T-helper 22 cell (primary cell): Measurements from ENCODE around the gene COL19A1.

Source experiments
- DNase-seq: peaks from one replicate; pipeline ENCODE4 v3.0.0-alpha.2; 2020; ENCODE audit warnings: low read depth

The COL19A1 gene

DNA sequence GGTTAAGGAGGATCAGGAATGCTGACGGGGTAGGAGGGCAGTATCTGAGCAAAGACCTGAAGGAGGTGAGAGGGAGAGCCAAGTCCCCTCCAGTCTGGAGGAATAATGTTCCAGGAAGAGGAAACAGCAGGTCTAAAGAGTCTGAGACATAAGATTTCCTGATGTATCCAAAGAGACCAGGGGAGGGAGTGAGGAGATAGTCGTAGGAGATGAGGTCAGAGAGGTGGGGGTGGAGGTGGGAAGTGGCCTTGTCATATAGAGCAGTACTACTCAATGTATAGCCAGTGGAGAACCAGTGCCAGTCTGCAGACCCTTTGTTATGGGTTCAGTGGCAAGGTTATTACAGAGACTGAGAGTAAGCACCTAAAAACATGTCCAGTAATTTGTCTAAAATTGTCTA lies 305.9 kb downstream of the COL19A1 start:
- DNase-seq, result no peak

DNA sequence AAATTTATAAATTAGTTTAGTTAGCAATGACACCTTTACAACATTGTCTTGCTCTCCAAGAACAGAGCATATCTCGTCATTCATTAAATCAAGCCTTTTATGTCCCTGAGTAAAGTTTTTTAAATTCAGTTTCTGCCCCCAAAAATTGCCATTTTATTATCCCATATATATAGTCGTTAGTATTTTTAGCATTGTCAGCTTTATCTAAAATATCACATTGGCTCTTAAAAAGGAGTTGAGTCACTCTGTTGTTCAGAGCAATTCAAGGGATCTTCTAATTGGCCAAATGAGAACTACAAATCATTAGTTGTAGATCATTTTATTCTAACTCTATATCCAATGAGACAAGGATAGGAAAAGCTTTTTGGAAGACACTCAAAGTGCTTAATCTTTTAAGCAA lies 309.4 kb downstream of the COL19A1 start:
- no peak for DNase-seq

DNA sequence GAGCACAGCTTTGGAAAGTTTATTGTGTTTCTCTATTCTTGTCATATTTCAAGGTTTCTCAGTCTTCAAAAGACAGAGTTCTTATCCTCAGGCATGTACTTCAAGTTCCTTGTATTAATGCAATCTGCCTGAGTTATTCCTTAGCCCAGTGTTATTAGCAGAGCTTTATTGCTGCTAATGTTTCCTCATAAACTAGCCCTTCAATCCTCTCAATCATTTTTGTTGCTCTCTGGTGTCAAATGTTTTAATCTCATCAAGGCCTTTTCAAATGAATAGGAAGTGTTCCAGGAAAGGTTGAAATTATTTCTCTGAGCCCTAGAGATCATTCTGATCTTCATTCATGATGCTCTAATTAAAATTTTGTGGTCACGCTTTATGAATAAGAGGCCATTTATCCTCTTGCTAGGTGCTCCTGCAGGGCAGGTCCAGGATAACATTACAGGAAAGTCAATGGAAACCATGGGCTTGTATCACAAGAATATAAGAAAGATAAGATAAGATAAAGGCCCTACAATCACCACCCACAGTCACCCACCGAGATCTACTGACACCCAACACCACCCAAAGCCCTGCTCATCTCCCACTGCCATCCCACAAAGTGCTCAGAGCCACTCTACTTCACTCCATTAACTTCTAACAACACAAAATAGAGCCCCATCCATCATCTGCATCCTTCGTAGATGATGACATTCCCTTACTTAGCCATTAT lies 310.6 kb downstream of the COL19A1 start:
- no peak for DNase-seq

DNA sequence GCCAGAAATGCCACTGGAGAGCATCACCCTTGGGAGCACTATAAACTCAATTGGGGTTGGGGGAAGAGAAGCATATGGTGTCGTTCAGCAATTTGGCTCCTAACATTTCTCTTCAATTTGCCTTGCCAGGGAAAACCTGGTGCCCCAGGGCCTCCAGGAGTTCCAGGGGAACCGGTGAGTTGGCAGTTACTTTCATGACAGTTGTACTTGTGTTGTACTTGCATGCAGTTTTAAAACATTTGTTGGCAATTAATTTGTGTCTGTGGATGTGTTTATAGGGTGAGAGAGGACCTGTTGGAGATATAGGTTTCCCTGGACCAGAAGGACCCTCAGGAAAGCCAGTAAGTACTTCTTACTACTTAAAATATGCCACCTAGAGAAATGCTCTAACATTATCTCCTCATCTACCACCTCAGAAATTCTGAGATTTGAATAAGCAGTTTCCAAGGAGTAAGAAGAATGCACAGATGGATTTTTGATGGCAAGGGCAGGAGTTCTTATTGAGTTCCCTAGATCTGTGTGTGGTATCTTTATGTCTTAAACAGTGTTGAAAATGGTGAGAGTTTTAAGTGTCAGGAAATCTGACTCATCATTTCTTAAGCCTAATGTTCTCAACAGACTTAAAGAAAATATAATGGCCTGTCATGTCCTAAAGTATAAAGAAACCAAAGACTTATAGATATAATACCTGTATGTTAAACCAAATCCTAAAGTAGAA lies 314.0 kb downstream of the COL19A1 start:
- no peak for DNase-seq

DNA sequence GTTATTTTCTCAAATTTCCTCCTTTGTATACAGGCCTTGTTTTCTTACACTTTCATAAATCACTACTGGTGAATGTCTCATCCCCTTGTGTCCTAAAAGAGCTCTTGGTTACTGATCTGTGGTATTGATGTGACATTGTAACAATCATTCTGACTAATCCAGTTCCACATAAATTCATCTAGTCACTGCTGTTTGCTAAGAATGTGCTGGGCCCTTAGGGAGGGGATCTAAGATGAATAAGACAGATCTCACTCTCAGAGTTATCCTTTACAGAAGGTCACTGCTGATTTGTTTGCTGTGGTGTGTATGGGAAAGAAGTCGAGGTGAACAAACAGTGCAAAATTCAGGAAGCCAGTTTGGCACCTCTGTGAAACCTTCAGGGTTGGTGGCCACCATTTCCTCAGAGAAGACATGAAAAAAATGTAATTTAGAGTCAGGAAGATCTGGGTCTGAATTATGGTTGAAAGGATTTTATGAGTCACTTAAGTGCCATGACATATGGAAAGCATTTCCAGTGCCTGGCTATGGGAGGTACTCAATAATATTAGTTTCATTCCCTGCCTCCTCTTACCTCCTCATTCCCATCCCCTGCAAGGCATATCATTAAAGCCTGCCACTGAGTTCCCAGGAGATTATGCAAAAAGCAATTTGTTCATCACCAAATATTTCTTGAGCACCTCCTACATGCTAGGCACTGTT lies 314.7 kb downstream of the COL19A1 start:
- no peak for DNase-seq

DNA sequence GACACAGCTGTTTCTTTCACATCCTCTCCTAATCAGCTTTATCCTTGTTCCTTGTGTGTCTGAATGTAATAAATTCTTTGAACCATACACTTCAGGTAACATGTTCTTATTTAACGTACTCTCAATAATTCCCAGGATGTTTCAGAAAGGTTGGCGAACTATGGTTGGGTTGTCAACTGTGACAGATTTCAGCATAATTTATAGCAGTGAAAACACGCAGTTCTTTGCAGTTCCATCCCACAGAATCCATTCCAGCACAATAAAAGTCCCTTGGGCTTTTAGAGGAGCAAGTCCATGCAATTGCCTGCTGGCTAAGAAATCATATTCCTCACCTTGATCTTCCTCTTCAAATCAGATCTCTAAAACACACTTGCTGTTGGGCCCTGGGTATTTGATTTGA lies 317.2 kb downstream of the COL19A1 start:
- no peak for DNase-seq

DNA sequence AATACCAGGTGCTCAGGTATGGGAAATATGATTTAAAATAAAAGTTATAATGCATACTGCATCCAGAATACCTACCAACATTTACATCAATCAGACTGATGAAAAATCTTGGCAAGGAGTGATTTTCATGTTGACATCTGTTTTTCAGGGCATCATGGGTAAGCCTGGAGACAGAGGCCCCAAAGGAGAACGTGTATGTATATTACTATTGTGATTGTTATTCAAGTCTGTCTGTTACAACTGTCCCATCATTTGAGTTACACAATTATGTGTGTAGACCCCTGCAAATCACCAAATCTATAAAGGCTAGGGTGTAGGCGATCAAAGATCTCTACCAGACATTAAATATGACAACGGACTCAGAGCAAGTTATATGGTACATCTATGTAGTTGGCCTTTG lies 318.4 kb downstream of the COL19A1 start:
- no peak for DNase-seq

DNA sequence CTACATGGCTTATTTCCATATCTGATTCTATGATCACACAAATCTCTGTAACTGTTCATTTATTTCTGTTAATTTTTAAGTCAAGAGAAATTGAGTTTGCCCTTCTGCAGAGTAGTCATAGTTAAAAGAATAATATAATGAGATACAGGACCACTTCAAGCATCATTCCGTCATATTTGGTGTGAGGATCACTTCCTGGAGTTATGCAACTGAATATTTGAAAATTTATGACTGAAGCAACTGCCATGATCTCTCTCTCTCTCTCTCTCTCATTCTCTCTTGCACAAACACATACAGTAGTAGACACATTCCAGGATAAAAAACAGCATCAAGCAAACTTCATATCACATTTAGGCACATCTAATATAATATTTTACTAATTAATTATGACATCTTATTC lies 320.1 kb downstream of the COL19A1 start:
- no peak for DNase-seq

DNA sequence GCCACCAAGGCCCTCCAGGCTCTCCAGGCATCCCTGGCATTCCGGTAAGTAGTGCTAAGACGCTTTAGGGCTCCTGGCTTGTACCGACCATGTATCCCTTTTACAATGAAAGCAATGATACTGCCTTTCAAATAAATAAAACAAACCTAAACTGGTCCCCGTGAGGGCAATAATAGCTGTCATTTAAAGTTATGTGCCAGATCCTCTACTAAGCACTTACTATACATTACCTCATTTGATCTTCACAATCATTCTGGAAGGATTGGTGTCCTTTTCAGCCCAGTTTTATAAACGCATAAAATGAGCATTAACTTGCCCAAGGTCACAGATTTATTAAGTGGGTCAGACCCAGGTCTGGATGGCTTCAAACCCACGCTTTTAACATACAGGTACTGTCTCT lies 321.8 kb downstream of the COL19A1 start:
- DNase-seq, result no peak

DNA sequence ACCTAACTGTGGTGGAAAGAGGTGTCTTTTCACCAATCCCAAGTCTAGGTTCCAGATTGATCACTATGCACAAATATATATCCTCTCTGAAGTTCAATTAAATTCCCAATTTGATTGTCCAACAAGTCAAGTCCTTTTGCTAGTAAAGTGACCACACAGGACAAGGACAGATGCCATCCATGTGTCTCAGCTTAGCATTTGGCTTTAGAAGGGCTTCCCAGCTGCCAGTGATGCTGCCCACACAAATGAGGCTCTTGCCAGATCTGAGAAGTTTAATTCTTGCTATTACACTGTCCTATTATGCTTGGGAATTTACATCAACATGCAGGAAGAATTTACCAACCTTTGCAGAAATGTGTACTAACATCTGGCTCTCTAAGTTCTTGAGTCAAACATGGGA lies 328.1 kb downstream of the COL19A1 start:
- DNase-seq, result no peak

DNA sequence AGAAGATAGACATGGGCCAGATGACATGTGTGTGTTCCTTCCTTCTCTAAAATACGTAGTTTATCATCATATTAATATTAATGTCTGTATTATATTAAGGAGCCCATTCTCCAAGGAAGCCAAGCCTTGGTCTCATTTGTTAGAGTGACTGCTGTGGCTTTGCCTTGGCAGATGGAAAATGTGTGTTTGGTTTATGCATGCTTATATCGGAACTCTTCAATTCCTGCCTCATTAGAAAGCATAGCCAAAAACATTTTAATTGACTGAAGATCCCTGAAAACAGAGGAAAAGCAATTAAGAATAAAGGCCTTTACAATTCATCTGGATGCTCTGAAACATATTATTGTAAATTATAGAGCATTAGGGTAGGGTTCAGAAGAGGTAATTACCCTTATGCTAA lies 330.2 kb downstream of the COL19A1 start:
- no peak for DNase-seq

DNA sequence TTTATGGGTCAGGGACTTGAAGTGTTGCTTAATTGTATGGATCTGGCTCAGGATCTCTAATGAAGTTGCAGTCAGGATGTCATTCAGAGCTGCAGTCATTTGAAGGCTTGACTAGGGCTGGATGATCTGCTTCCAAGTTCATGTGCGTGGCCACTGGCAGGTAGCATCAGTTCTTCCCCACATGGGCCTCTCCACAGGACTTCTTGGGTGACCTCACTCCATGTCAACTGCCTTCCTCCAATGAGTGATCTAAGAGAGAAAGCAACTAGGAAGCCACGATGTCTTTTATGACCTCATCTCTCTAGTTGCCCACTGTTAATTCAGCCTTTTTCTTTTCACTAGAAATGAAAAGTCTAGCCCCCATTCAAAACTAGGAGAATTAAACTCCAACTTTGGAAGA lies 332.4 kb downstream of the COL19A1 start:
- DNase-seq, result no peak

DNA sequence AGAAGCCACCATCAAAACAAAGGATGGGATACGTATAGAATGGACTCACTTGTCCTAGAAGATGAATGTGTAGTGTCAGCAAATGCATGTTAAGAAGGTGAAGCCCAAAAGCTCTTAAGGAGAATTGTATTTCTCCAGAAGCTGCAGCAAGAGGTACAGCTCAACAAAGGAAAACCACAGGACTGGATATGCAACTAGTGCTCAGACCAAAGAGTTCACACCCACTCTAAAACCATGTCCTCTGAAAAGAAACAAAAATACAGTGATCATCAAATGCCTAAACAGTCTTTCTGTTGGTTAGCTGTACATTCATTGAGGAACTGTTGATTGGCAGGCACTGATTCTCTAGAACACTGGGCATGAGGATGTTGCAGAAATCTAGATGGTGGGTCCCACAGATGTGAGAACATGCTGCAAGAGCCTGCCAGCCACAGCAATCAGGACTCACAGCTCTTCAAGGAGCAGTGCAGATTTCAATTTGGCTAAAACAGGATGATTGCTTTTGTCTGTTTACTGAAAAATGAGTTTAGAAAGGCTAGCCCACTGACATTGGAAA lies 342.0 kb downstream of the COL19A1 start:
- DNase-seq, result no peak

DNA sequence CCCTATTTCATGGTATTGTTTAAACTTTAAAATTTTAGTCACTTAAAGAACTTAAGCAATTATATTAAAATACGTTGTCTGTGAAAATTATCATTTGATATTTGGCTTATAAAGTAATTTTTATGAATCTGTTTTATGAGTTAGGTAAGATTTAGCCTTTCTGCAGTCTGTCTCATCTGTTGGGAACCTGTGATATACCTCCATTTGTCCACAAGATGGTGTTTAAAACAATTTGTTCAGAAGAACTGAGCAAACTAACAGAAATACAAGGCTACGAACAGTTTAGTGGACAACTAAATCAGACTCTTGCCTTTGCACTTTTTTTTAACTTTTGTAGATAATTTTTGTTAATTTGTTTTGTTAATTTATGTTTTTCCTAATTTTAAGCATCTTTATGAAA lies 344.1 kb downstream of the COL19A1 start:
- DNase-seq, result no peak

DNA sequence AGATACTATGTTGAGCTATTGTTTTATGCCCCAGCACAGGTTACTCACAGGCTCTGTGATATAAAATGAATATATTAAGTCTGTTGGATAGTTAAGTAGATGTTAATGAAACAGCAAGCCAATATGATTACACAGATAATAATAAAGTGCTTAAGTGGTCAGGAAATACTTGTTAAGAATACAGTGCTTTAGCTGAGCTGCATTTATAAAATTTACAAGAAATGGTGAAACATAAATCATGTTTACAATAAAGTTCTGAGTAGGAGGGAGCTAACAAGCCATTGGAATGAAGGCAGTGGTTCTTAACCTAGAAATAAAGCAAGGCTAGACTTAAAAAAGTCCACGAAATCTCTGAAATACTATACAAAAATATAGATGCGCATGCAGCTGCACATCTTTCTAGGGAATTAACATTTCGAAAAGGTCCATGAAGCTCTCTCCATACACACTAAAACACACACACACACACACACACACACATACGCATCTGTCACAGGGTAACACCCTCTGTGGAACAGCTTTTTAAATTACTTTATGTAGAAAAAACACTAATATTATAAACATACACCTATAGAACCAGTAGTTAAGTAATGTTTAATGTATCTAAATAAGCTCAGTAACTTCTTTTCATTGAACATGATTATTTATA lies 349.2 kb downstream of the COL19A1 start:
- no peak for DNase-seq

DNA sequence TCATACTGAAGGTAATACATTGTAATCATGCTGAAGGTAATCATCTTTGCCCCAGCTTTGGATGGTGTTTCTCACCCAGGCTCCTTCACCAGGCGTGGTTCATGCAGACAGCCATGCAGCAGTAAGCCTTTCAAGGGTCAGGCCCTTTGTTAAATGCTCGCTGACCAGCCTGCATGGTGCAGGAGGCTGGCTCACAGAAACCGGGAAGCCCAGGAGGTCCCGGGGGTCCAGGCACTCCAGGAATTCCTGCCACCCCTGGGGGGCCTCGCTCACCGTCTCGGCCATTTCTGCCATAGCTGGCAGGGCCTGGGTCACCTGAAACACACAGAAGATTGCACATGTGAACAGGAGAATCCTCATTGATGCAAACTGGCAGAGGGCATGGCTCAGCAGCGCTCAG lies 350.4 kb downstream of the COL19A1 start:
- DNase-seq, result no peak

DNA sequence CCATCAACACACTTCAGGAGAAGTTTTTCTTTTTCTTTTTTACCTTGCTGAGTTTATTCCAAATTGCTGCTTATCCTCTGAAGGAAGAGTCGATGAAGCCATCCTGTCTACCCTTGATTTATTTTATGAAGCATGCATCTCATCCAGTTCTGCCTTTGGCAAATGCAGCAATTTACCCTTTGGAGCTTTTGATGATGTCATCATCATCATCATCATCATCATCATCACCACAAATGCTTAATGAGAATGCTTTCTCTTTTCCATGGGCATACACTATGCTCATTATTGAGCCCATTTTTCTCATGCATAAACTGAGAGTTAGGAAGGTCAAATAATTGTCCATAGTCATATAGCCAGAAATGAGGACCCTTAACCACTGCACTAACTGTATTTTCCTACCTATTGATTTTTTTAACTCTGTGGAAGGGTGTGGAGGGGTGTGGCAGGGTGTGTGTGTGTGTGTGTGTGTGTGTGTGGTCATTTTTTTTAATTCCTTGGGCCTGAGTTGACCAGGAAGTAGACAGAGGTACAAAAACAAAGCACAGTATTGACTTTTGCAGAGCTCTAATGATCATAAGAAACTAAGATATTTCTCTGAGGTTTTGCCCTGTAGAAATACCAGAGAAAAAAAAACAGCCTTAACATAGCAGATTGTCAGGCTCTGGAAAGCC lies 353.7 kb downstream of the COL19A1 start:
- no peak for DNase-seq

DNA sequence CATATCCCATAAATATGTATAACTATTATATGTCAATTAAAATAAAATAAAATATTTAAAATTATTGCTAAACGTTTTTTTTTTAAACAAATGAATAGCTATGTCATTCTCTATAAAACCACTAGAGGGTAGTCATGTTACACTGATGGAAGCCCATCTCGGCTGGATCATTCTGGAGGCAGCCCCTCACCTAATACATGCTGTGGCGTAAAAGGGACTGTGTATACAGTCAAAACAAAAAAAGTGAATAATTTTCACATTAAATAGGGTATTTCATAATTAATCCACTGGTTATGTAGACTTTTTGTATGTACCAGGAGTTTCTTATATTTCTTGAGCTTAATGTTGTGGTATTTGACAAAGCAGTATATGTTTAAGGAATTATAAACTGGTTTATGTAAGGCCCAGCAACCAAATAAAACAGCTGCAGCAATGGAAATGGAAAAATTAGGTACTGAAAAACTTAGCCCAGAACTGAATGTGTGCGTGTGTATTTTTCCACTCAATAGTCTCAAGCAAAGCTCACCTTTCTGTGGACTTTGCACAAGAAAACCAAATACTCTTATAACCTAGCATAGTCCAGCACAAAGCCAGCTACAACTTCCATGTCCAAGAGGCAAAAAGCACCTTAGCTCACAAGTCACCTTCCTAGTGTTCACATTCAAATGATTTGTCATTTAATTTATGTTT lies 354.8 kb downstream of the COL19A1 start:
- no peak for DNase-seq

DNA sequence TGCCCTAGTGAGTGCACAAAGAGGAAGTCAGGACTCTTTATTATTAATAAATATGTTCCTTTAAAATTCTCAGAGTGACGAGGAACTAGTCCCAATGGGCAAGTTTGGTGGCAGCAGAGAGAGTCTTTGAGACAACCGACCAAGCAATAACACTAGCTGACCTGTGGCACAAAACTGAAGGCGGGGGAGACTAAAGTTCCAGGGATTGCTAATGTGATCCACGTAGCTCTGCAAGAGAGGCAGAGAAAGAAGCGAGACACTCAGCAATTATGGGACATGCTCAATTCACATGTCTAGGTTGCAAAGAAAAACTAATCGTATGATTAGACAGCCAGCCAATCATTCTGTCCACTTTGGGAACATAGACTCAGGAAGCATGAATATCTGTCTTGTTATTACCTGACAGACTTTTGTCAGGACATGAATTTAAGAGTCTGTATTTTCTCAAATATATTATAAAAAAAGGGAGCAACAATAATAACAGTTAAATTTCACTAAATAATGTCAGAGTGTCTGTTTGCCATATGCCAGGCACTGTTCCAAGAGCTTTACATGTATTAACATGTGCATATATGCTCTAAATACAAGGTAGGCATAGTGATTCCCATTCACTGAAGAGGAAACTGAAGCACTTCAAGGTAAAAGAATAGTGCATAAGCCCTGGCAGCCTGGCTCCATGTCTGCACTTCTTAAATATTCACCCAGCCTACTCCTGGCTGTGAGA lies 355.5 kb downstream of the COL19A1 start:
- no peak for DNase-seq

DNA sequence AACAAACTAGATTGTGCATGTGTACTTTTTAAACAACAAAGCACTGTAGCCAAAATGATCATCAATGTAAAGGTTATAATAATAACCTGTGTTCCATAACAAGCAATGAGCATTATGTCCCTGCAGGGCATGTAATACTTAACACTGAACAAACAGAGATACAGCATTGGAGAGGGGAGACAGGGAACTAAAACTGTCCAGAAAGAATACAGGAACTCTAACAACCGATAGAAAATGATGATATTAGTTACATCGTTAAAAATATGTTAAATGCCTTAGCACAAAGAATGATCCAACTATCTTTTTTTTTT lies 356.0 kb downstream of the COL19A1 start:
- no peak for DNase-seq

DNA sequence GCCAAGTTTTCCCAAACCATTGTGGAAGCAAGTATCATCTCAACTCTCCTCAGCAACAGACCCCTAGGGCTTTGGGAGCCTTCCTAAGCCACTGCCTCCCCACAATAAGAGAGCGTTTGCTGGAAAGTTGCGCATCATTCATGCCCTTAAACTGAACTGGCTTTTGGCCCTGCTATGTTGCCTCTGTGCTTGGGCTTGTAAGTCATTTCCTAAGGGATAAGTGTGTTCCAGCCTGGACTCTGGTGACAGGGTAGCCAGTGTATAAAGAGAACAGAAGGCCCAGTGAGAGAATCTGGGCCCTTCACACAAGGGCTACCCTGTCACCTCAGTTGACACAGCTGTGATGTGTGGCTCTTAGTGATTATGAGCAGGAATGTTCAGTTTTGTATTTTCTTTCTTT lies 358.7 kb downstream of the COL19A1 start:
- DNase-seq, result no peak
